H1 (cell line): ENCODE results near the gene CPA1. TPM values are rescaled to one million over a fixed set of nuclear protein-coding genes. Genes with fewer than 3 reads are reported as not detected.

Experiments
- CTCF ChIA-PET: fragments of 300-600 bp; sonication (Branson Sonifier 250); formaldehyde crosslinking; loops from one replicate; lab custom pipeline; 2021; ENCODE audit not compliant: partially characterized antibody; lab: Charles Lee
- POLR2A ChIA-PET: fragments of 300-600 bp; sonication (Branson Sonifier 250); formaldehyde crosslinking; loops from one replicate; lab custom pipeline; 2021; ENCODE audit warnings: inconsistent platforms; ENCODE audit not compliant: partially characterized antibody; lab: Charles Lee
- DNase-seq, 2 experiments: peaks; one replicate each; pipeline versions ENCODE4 v3.0.0 to v3.0.0-alpha.2; 2010 to 2022; ENCODE audit warnings: low spot score in 2 of 2, low read depth in 1 of 2, mixed read lengths in 1 of 2
- FAIRE-seq: peaks from 2 replicates; lab custom pipeline; 2011; peaks lifted over from hg19 to GRCh38; lab: Jason Lieb, UNC
- H2AFZ ChIP-seq: 2 replicates; pipeline ENCODE4 v1.8.1; 2012; ENCODE audit warnings: low read length, inconsistent platforms
- H2AK5ac ChIP-seq: 2 replicates; pipeline ENCODE4 v1.6.1; 2013; ENCODE audit warnings: low read depth, low read length
- H2BK120ac ChIP-seq: replicated peaks from 2 replicates; pipeline ENCODE3; 2013; ENCODE audit warnings: low read depth, low read length, inconsistent platforms
- H2BK12ac ChIP-seq: 2 replicates; pipeline ENCODE4 v1.6.1; 2013; ENCODE audit warnings: low read depth, low read length
- H2BK15ac ChIP-seq: 2 replicates; pipeline ENCODE4 v1.6.1; 2013; ENCODE audit warnings: low read length
- H2BK20ac ChIP-seq: 2 replicates; pipeline ENCODE4 v1.6.1; 2013; ENCODE audit warnings: low read length
- H2BK5ac ChIP-seq: 2 replicates; pipeline ENCODE4 v1.6.1; 2013; ENCODE audit warnings: low read depth, low read length
- H3K14ac ChIP-seq: 2 replicates; pipeline ENCODE4 v1.6.1; 2013; ENCODE audit warnings: inconsistent platforms; ENCODE audit not compliant: insufficient read length
- H3K18ac ChIP-seq: 2 replicates; pipeline ENCODE4 v1.6.1; 2013; ENCODE audit warnings: low read length; ENCODE audit errors: extremely low read depth
- H3K23ac ChIP-seq: 2 replicates; pipeline ENCODE4 v1.6.1; 2013; ENCODE audit warnings: inconsistent platforms; ENCODE audit not compliant: insufficient read length
- H3K23me2 ChIP-seq: 2 replicates; pipeline ENCODE4 v1.6.1; 2013; ENCODE audit warnings: low read depth, low read length
- H3K27ac ChIP-seq: 2 replicates; pipeline ENCODE4 v1.6.1; 2011; ENCODE audit warnings: low read depth, low read length, inconsistent platforms
- H3K27me3 ChIP-seq, 4 experiments: replicated peaks in 1 of 4; 1 replicate in 1 of 4; 2 replicates in 3 of 4; pipeline versions ENCODE4 v1.6.1 to v1.8.1; 2011 to 2013; ENCODE audit warnings: low read length in 3 of 4, mild to moderate bottlenecking in 3 of 4, inconsistent platforms in 2 of 4, mixed read lengths in 2 of 4, moderate library complexity in 1 of 4; ENCODE audit not compliant: control insufficient read depth in 3 of 4, insufficient read depth in 3 of 4; ENCODE audit errors: extremely low read depth in 1 of 4
- H3K36me3 ChIP-seq, 4 experiments: 2 replicates each; pipeline versions ENCODE4 v1.6.1 to v1.8.1; 2011 to 2013; ENCODE audit warnings: mild to moderate bottlenecking in 4 of 4, low read length in 3 of 4, moderate library complexity in 2 of 4, control low read depth in 1 of 4, inconsistent platforms in 1 of 4; ENCODE audit not compliant: insufficient read depth in 4 of 4, control insufficient read depth in 2 of 4
- H3K4ac ChIP-seq: replicated peaks from 2 replicates; pipeline ENCODE3; 2013; ENCODE audit warnings: low read length, low read depth, mixed read lengths, inconsistent platforms; ENCODE audit not compliant: insufficient read length
- H3K4me1 ChIP-seq, 4 experiments: replicated peaks in 1 of 4; 1 replicate in 1 of 4; 2 replicates in 3 of 4; pipeline versions ENCODE4 v1.6.1 to v1.8.1; 2011 to 2013; ENCODE audit warnings: low read length in 3 of 4, inconsistent platforms in 2 of 4, mixed read lengths in 1 of 4; ENCODE audit not compliant: insufficient read depth in 4 of 4, control insufficient read depth in 3 of 4
- H3K4me2 ChIP-seq, 2 experiments: 2 replicates each; pipeline versions ENCODE4 v1.6.1 to v1.8.1; 2011 to 2013; ENCODE audit warnings: low read depth in 2 of 2, low read length in 2 of 2, control low read depth in 1 of 2, inconsistent platforms in 1 of 2, mild to moderate bottlenecking in 1 of 2; ENCODE audit not compliant: insufficient read depth in 1 of 2
- H3K4me3 ChIP-seq, 4 experiments: fragments of 200-600, 300-600 bp in 1 of 4; sonication (generic), shearing (Covaris generic), sonication (Bioruptor Twin) in 1 of 4; 2 replicates each; pipeline versions ENCODE4 v1.5.1 to v1.8.1; 2011 to 2016; ENCODE audit warnings: low read length in 4 of 4, low read depth in 3 of 4, control low read depth in 2 of 4, inconsistent platforms in 2 of 4, mild to moderate bottlenecking in 2 of 4, mixed read lengths in 1 of 4, moderate library complexity in 1 of 4; ENCODE audit not compliant: insufficient read depth in 2 of 4; ENCODE audit errors: extremely low read depth in 1 of 4
- H3K56ac ChIP-seq: replicated peaks from 2 replicates; pipeline ENCODE3; 2013; ENCODE audit warnings: low read depth, mild to moderate bottlenecking, mixed read lengths, low read length, inconsistent platforms; ENCODE audit not compliant: insufficient read length
- H3K79me1 ChIP-seq: 2 replicates; pipeline ENCODE4 v1.6.1; 2013; ENCODE audit warnings: low read depth, low read length, control low read depth
- H3K79me2 ChIP-seq, 2 experiments: 2 replicates each; pipeline versions ENCODE4 v1.6.1 to v1.8.1; 2012 to 2013; ENCODE audit warnings: low read length in 2 of 2, mild to moderate bottlenecking in 2 of 2, inconsistent platforms in 1 of 2; ENCODE audit not compliant: insufficient read depth in 2 of 2, control insufficient read depth in 1 of 2
- H3K9ac ChIP-seq, 4 experiments: replicated peaks in 1 of 4; 1 replicate in 1 of 4; 2 replicates in 3 of 4; pipeline versions ENCODE4 v1.6.1 to v1.8.1; 2011 to 2013; ENCODE audit warnings: low read depth in 3 of 4, low read length in 3 of 4, control low read depth in 2 of 4, mild to moderate bottlenecking in 2 of 4, moderate library complexity in 2 of 4, inconsistent platforms in 1 of 4; ENCODE audit errors: extremely low read depth in 1 of 4
- H3K9me3 ChIP-seq, 2 experiments: 2 replicates each; pipeline versions ENCODE4 v1.6.1 to v1.8.1; 2012 to 2013; ENCODE audit warnings: mild to moderate bottlenecking in 2 of 2, moderate library complexity in 2 of 2, control low read depth in 1 of 2, inconsistent platforms in 1 of 2, low read depth in 1 of 2, low read length in 1 of 2, mixed read lengths in 1 of 2; ENCODE audit not compliant: insufficient read depth in 2 of 2
- H4K20me1 ChIP-seq, 2 experiments: replicated peaks in 1 of 2; 2 replicates each; pipeline versions ENCODE3 to v1.8.1; 2011 to 2013; ENCODE audit warnings: inconsistent platforms in 2 of 2, low read length in 2 of 2, mild to moderate bottlenecking in 1 of 2; ENCODE audit not compliant: insufficient read depth in 2 of 2, control insufficient read depth in 1 of 2
- H4K5ac ChIP-seq: 2 replicates; pipeline ENCODE4 v1.6.1; 2013; ENCODE audit warnings: low read length, low read depth, mixed read lengths, inconsistent platforms; ENCODE audit not compliant: insufficient read length
- H4K8ac ChIP-seq: 2 replicates; pipeline ENCODE4 v1.8.0; 2013; ENCODE audit warnings: mild to moderate bottlenecking, moderate library complexity, low read length, inconsistent platforms; ENCODE audit not compliant: insufficient read depth; ENCODE audit errors: extremely low read depth
- H4K91ac ChIP-seq: replicated peaks from 2 replicates; pipeline ENCODE3; 2013; ENCODE audit warnings: low read length, mixed read lengths, inconsistent platforms; ENCODE audit not compliant: insufficient read length
- BCL11A ChIP-seq, 2 experiments: IDR thresholded peaks; one replicate each; pipeline ENCODE4 v1.6.1; 2011; ENCODE audit warnings: low read depth in 2 of 2, low read length in 2 of 2, mild to moderate bottlenecking in 2 of 2
- CREB1 ChIP-seq: IDR thresholded peaks from 2 replicates; pipeline ENCODE4 v1.6.1; 2012; ENCODE audit warnings: inconsistent platforms
- FOSL1 ChIP-seq: IDR thresholded peaks from 2 replicates; pipeline ENCODE4 v1.6.1; 2011; ENCODE audit warnings: mild to moderate bottlenecking, low read depth, low read length, moderate library complexity; ENCODE audit not compliant: insufficient read depth
- KDM1A ChIP-seq: fragments of 200-600, 300-600 bp; sonication (generic); IDR thresholded peaks from 2 replicates; pipeline ENCODE4 v1.7.1; 2016; ENCODE audit warnings: mild to moderate bottlenecking, low read length, borderline replicate concordance
- KDM5A ChIP-seq: fragments of 200-600 bp; IDR thresholded peaks from 2 replicates; pipeline ENCODE4 v1.7.1; 2012; ENCODE audit warnings: mild to moderate bottlenecking, low read length, inconsistent platforms, mixed read lengths
- SIRT6 ChIP-seq: IDR thresholded peaks from one replicate; pipeline ENCODE4 v1.7.1; 2012; ENCODE audit warnings: low read length, inconsistent platforms
- SIX5 ChIP-seq: IDR thresholded peaks from 2 replicates; pipeline ENCODE4 v1.6.1; 2011; ENCODE audit warnings: mild to moderate bottlenecking, low read depth, low read length
- SP1 ChIP-seq: IDR thresholded peaks from 2 replicates; pipeline ENCODE4 v1.6.1; 2011; ENCODE audit warnings: low read depth, low read length
- SP4 ChIP-seq: IDR thresholded peaks from 2 replicates; pipeline ENCODE4 v1.6.1; 2012; ENCODE audit warnings: low read length, inconsistent platforms
- TAF1 ChIP-seq: IDR thresholded peaks from 2 replicates; pipeline ENCODE4 v1.6.1; 2011; ENCODE audit warnings: mild to moderate bottlenecking, low read depth, low read length
- WGBS, 2 experiments: shearing (Covaris generic) in 1 of 2; methylation state at CpG; one replicate each; pipeline versions ENCODE4 v1.1.6 to v1.1.7; 2013 to 2015; ENCODE audit warnings: low lambda C conversion rate in 2 of 2, mixed read lengths in 2 of 2, inconsistent platforms in 1 of 2, low coverage in 1 of 2, missing lambda C conversion rate in 1 of 2; ENCODE audit not compliant: insufficient replicate concordance in 2 of 2, insufficient coverage in 1 of 2, insufficient read length in 1 of 2; ENCODE audit errors: extremely low coverage in 1 of 2, missing lambda C conversion rate in 1 of 2; 5-methylcytosine and 5-hydroxymethylcytosine counted together
- polyA plus RNA-seq, 7 experiments: library from polyadenylated mRNA; depleted of rRNA in 3 of 7; stranded (reverse) in 5 of 7; unstranded in 2 of 7; fragments of >200 nt in 5 of 7; fragments of 200-250 nt in 2 of 7; gene quantifications; 1 replicate in 5 of 7; 2 replicates in 1 of 7; 4 replicates in 1 of 7; pipeline versions ENCODE4 v1.2.1 to v1.2.3, GENCODE V29; 2011 to 2013; ENCODE audit warnings: missing spikeins in 2 of 7, mixed read lengths in 2 of 7
- total RNA-seq: library from RNA; stranded (reverse); fragmentation: NEBNext Ultra II Directional; extraction: Animal tissue kit (Norgen Biotek cat#: 25700); gene quantifications from 2 replicates; pipeline ENCODE4 v1.2.1, GENCODE V29; 2021
- TF ChIP-seq, protein P1 (sequence below), 3 experiments: IDR thresholded peaks; 1 replicate in 2 of 3; 2 replicates in 1 of 3; pipeline versions ENCODE4 v1.5.1 to v1.6.1; 2011; ENCODE audit warnings: low read length in 3 of 3, mild to moderate bottlenecking in 3 of 3, inconsistent platforms in 2 of 3, low read depth in 1 of 3, moderate library complexity in 1 of 3; ENCODE audit not compliant: insufficient read depth in 1 of 3; ENCODE audit errors: control extremely low read depth in 1 of 3

The CPA1 gene
- total and polyA plus RNA-seq, 2 of the 8 experiments (the other 6 are each of a cell fraction or from before 2014, with no cell fraction given): not detected

- FAIRE-seq (peak; percentile 7), DNase-seq (no peak)
- H3K4me2 ChIP-seq: no peak overlapping the region
Measured at GRCh38 chr7:130393101-130393561, 12.8 kb downstream of the CPA1 start.

More at GRCh38 chr7:130393101-130393561, 12.8 kb downstream of the CPA1 start:
- H2BK5ac ChIP-seq: no peak overlapping the region
- H3K9ac ChIP-seq: no peak overlapping the region
- H3K23ac ChIP-seq: no peak overlapping the region
- H3K14ac ChIP-seq: no peak overlapping the region
- no peaks in the 10 kb centered on the region for H4K20me1 ChIP-seq
- no peak overlapping the region for H2BK15ac ChIP-seq
- H2BK20ac ChIP-seq: no peak overlapping the region
- no peaks in the 10 kb centered on the region for H3K79me1 ChIP-seq
- no peak overlapping the region for H4K5ac ChIP-seq
- H2AK5ac ChIP-seq: no peak overlapping the region
- no peaks in the 10 kb centered on the region for H3K23me2 ChIP-seq
- H3K56ac ChIP-seq: no peak overlapping the region
- H2BK12ac ChIP-seq: no peak overlapping the region
- no peak overlapping the region for H3K18ac ChIP-seq
- no peak overlapping the region for H3K4ac ChIP-seq
- no peak for TF ChIP-seq BCL11A (IDR thresholded peaks at IDR 0.05; ENCODE audit: low read depth in 2 of 2, low read length in 2 of 2)
- TF ChIP-seq, protein P1, sequence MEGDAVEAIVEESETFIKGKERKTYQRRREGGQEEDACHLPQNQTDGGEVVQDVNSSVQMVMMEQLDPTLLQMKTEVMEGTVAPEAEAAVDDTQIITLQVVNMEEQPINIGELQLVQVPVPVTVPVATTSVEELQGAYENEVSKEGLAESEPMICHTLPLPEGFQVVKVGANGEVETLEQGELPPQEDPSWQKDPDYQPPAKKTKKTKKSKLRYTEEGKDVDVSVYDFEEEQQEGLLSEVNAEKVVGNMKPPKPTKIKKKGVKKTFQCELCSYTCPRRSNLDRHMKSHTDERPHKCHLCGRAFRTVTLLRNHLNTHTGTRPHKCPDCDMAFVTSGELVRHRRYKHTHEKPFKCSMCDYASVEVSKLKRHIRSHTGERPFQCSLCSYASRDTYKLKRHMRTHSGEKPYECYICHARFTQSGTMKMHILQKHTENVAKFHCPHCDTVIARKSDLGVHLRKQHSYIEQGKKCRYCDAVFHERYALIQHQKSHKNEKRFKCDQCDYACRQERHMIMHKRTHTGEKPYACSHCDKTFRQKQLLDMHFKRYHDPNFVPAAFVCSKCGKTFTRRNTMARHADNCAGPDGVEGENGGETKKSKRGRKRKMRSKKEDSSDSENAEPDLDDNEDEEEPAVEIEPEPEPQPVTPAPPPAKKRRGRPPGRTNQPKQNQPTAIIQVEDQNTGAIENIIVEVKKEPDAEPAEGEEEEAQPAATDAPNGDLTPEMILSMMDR (IDR thresholded peaks at IDR 0.05; ENCODE audit: control extremely low read depth in 1 of 3, insufficient read depth in 1 of 3, low read depth in 1 of 3, low read length in 3 of 3): no peak
- TF ChIP-seq FOSL1: no peak
- TF ChIP-seq KDM5A: no peak
- no peak for TF ChIP-seq KDM1A
- TF ChIP-seq SIRT6: no peak
- TF ChIP-seq CREB1: no peak
- no peak for TF ChIP-seq SP4
- TF ChIP-seq TAF1: no peak
- TF ChIP-seq SP1: no peak
- no peak for TF ChIP-seq SIX5
- H3K4me3 ChIP-seq: no peak overlapping the region
- no peak overlapping the region for H4K8ac ChIP-seq
- H3K4me1 ChIP-seq: peaks cover 0 to 2% (median 0%) of the 10 kb centered on the region in 4 experiments; a peak in 2 of 7 replicates
- ChIA-PET POLR2A (interaction anchor here (1.0 kb wide), 1 partner anchor 12 kb away, joined by 3 read pairs; no protein-coding TSS in a partner anchor), CTCF (interaction anchor here (1.0 to 1.7 kb wide), 3 partner anchors 12 to 329 kb away, joined by 3 to 12 read pairs (median 5); no protein-coding TSS in a partner anchor)
- H3K27ac ChIP-seq: no peak overlapping the region
- H3K36me3 ChIP-seq: no peaks in the 10 kb centered on the region
- H3K27me3 ChIP-seq: no peaks in the 10 kb centered on the region
- H4K91ac ChIP-seq: no peak overlapping the region
- H2AFZ ChIP-seq: no peak overlapping the region
- no peaks in the 10 kb centered on the region for H3K79me2 ChIP-seq
- H3K9me3 ChIP-seq: no peaks in the 10 kb centered on the region
- 95% methylated on average over 5 of the region's 5 CpGs; no CpG with 5 or more reads in 1 of the 2 experiments for WGBS, 2 experiments
- no peak overlapping the region for H2BK120ac ChIP-seq
